A673 (cell line): ENCODE data around the gene AMDHD2. TPM values are rescaled to one million over a fixed set of nuclear protein-coding genes. Genes with fewer than 3 reads are reported as not detected.
"Not testable (repeated sequence)": the region's sequence is repeated elsewhere in the genome, so short reads cannot be mapped to it uniquely, and the experiment has no call there.

Experiments used
- BruUV-seq: library from RNA; stranded (reverse); fragments of 400-500 nt; replicated peaks from 2 replicates; lab custom pipeline; 2021; lab: Mats Ljungman, UMichigan
- CTCF ChIA-PET: fragments of 300-600 bp; sonication (Branson Sonifier 250); formaldehyde crosslinking; loops from one replicate; lab custom pipeline; 2022; ENCODE audit warnings: antibody characterized with exemption; lab: Charles Lee
- POLR2A ChIA-PET: fragments of 300-600 bp; sonication (Branson Sonifier 250); formaldehyde crosslinking; loops from one replicate; lab custom pipeline; 2022; ENCODE audit warnings: antibody characterized with exemption; ENCODE audit not compliant: low non-redundant PET; lab: Charles Lee
- DNase-seq: peaks from one replicate; pipeline ENCODE4 v3.0.0-alpha.2; 2015; ENCODE audit warnings: low spot score
- H3K27ac ChIP-seq: fragments of 200-600 bp; sonication (generic); 2 replicates; pipeline ENCODE4 v1.5.1; 2016; ENCODE audit warnings: mixed run types, low read depth, mild to moderate bottlenecking, mixed read lengths, antibody characterized with exemption, low read length; ENCODE audit not compliant: poor library complexity, severe bottlenecking
- H3K27me3 ChIP-seq: fragments of 200-600 bp; sonication (generic); replicated peaks from 2 replicates; pipeline ENCODE4 v1.6.1; 2017; ENCODE audit warnings: mixed run types, low read depth, mild to moderate bottlenecking, mixed read lengths, antibody characterized with exemption, low read length; ENCODE audit not compliant: insufficient read depth, poor library complexity
- H3K36me3 ChIP-seq: fragments of 200-600 bp; sonication (generic); 2 replicates; pipeline ENCODE4 v1.6.1; 2016; ENCODE audit warnings: mixed run types, mild to moderate bottlenecking, mixed read lengths, antibody characterized with exemption, low read length; ENCODE audit not compliant: insufficient read depth, poor library complexity, severe bottlenecking
- H3K4me1 ChIP-seq: fragments of 200-600 bp; sonication (generic); 2 replicates; pipeline ENCODE4 v1.6.1; 2017; ENCODE audit warnings: mixed run types, mild to moderate bottlenecking, mixed read lengths, antibody characterized with exemption, low read length; ENCODE audit not compliant: insufficient read depth, poor library complexity, severe bottlenecking
- H3K4me3 ChIP-seq: fragments of 200-600 bp; sonication (generic); 2 replicates; pipeline ENCODE4 v1.5.1; 2016; ENCODE audit warnings: low read depth, mixed run types, mild to moderate bottlenecking, mixed read lengths, low read length; ENCODE audit not compliant: poor library complexity, severe bottlenecking
- H3K9me3 ChIP-seq: fragments of 200-600 bp; sonication (generic); 2 replicates; pipeline ENCODE4 v1.6.1; 2016; ENCODE audit warnings: mixed run types, low read depth, mild to moderate bottlenecking, mixed read lengths, antibody characterized with exemption, low read length; ENCODE audit not compliant: poor library complexity, severe bottlenecking
- EZH2 ChIP-seq: fragments of 200-600 bp; sonication (generic); IDR thresholded peaks from 2 replicates; pipeline ENCODE4 v1.6.1; 2017; ENCODE audit warnings: borderline replicate concordance, low read depth, mild to moderate bottlenecking, mixed read lengths, antibody characterized with exemption, low read length; ENCODE audit not compliant: poor library complexity, severe bottlenecking
- intact Hi-C: fragments of 100-400 bp; cut with micrococcal nuclease; formaldehyde crosslinking; loops from one replicate; pipeline ENCODE4 v1.10.0; 2022; ENCODE audit not compliant: unreplicated experiment
- total RNA-seq: library from RNA; stranded (reverse); gene quantifications from 2 replicates; pipeline ENCODE4 v1.2.3, GENCODE V29; 2021
- TF ChIP-seq, protein P1 (sequence below): fragments of 300-800, 200-600 bp; sonication (generic); conservative IDR thresholded peaks from 2 replicates; pipeline ENCODE4 v1.5.1; 2017; ENCODE audit warnings: low read depth, mild to moderate bottlenecking, antibody characterized with exemption, low read length, moderate library complexity, mixed read lengths

AMDHD2 gene
- total RNA-seq, 1 experiment from 2014 or later = 53.3 TPM

DNA sequence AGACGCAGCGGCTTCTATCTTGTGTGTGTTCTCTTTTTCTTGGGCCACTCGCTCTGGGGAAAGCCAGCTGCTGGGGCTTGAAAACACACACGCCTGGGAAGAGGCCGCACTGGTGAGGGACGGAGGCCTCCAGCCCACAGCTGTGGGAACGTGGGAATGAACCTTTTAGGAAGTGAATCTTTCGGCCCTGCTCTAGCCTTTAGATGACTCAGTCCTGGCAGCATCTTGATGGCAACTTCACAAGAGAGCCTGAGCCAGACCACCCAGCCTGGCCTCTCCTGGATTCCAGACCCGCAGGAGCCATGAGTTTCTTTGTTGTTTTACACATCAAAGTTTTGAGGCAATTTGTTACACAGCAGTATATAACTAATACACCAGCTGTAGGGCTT, 15.4 kb downstream of the AMDHD2 start:
- intact Hi-C loops = no loop called here
- Histone ChIP-seq H3K4me1 (peaks cover 9% of the 10 kb centered on the region), H3K27me3 (no peaks in the 10 kb centered on the region), H3K36me3 (no peaks in the 10 kb centered on the region), H3K9me3 (no peaks in the 10 kb centered on the region), H3K27ac (no peak overlapping the region), H3K4me3 (no peak overlapping the region)
- DNase-seq = no peak
- ChIA-PET POLR2A (no interaction called here), CTCF (no interaction called here)
- no TSS peak for BruUV-seq
- TF ChIP-seq EZH2 = no peak
- TF ChIP-seq, protein P1, sequence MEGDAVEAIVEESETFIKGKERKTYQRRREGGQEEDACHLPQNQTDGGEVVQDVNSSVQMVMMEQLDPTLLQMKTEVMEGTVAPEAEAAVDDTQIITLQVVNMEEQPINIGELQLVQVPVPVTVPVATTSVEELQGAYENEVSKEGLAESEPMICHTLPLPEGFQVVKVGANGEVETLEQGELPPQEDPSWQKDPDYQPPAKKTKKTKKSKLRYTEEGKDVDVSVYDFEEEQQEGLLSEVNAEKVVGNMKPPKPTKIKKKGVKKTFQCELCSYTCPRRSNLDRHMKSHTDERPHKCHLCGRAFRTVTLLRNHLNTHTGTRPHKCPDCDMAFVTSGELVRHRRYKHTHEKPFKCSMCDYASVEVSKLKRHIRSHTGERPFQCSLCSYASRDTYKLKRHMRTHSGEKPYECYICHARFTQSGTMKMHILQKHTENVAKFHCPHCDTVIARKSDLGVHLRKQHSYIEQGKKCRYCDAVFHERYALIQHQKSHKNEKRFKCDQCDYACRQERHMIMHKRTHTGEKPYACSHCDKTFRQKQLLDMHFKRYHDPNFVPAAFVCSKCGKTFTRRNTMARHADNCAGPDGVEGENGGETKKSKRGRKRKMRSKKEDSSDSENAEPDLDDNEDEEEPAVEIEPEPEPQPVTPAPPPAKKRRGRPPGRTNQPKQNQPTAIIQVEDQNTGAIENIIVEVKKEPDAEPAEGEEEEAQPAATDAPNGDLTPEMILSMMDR = no peak

DNA sequence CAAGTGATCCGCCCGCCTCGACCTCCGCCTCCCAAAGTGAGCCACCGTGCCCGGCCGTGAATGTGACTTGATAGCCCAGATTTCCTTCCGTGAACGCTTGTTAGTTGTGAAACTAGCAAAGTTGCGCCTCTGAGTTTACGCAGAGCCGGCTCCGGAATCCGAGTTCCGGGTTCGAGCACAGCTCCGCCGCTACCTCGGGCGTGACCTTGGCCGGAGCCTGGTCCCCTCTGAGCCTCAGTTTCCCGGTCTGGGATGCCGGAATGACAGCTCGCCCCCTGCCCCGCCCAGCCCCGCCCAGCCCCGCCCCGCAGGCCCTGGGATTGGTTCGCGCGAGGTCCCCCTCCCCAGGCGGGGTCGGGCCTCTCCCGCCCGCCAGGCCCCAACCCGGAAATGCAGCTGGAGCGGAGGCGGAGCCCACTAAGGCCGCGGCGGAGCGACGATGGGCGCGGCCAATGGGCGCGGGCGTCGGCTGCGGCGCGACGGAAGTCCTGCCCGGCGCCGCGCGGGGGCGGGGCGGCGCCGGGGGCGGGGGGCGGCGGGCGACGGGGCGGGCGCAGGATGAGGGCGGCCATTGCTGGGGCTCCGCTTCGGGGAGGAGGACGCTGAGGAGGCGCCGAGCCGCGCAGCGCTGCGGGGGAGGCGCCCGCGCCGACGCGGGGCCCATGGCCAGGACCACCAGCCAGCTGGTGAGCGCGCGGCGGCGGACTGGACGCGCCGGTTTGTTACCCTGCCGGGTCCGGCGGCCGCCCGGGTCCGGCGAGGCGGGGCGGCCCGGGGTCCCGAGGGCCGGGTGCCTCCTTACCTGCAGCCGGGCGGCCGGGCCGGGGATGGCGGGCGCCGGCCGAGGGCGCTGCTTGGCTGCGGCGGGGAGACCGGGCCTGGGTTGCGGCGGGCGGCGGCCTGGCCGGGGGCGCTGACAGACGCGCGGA, 17.5 kb downstream of the AMDHD2 start, which contains the start of gene PDPK1:
PDPK1 (plus strand) TSS at position 571 of the 929 bp plus-strand sequence; CDS start at position 663, 92 bp downstream.
- TF ChIP-seq EZH2 = no peak
- TF ChIP-seq, protein P1 = no peak
- no peaks in the 10 kb centered on the region for H3K27me3 ChIP-seq
- H3K9me3 ChIP-seq = no peaks in the 10 kb centered on the region
- no peaks in the 10 kb centered on the region for H3K36me3 ChIP-seq
- peak within 1 kb of the TSS; percentile 59 for H3K27ac ChIP-seq
- DNase-seq = peak; percentile 98
- peak within 1 kb of the TSS; percentile 58 for H3K4me3 ChIP-seq
- intact Hi-C loops = no loop called here
- ChIA-PET CTCF (no interaction called here), POLR2A (interaction anchor here (0.6 kb wide), 3 partner anchors 23 to 427 kb away, joined by 3 to 7 read pairs (median 4); partner anchors contain the start of gene SRRM2)
- peaks cover 4% of the 10 kb centered on the region for H3K4me1 ChIP-seq
- no TSS peak for BruUV-seq

GRCh38 chr16:2539192-2539844, 19.1 kb downstream of the AMDHD2 start:
- POLR2A ChIA-PET, CTCF ChIA-PET, DNase-seq, intact Hi-C loops, H3K27ac ChIP-seq, H3K27me3 ChIP-seq, H3K4me1 ChIP-seq, H3K4me3 ChIP-seq, H3K9me3 ChIP-seq, H3K36me3 ChIP-seq, BruUV-seq: not testable (repeated sequence)
